ENCODE data around the gene JRKL. TPM values are rescaled to one million over a fixed set of nuclear protein-coding genes. Genes with fewer than 3 reads are reported as not detected.

JRKL gene
- total and polyA plus RNA-seq, 2 of the 13 experiments (the other 11 are each of a cell fraction or from before 2014, with no cell fraction given) = 3.2 to 4.5 TPM

GRCh38 chr11:96389720-96390487 lies at the start of gene JRKL, which contains the start of gene CCDC82 (continued):
- TF ChIP-seq ZNF180 (CRISPR knock-in tag; IDR thresholded peaks at IDR 0.05; ENCODE audit: borderline replicate concordance, low read depth) = no peak
- TF ChIP-seq, protein P1, sequence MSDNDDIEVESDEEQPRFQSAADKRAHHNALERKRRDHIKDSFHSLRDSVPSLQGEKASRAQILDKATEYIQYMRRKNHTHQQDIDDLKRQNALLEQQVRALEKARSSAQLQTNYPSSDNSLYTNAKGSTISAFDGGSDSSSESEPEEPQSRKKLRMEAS (IDR thresholded peaks at IDR 0.05) = peak; percentile 90
- TF ChIP-seq, protein P2, sequence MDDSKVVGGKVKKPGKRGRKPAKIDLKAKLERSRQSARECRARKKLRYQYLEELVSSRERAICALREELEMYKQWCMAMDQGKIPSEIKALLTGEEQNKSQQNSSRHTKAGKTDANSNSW (CRISPR knock-in tag; IDR thresholded peaks at IDR 0.05; ENCODE audit: borderline replicate concordance) = 0 out of 2 replicates have a peak, but pooled peaks have one; percentile 21
- TF ChIP-seq, protein P3, sequence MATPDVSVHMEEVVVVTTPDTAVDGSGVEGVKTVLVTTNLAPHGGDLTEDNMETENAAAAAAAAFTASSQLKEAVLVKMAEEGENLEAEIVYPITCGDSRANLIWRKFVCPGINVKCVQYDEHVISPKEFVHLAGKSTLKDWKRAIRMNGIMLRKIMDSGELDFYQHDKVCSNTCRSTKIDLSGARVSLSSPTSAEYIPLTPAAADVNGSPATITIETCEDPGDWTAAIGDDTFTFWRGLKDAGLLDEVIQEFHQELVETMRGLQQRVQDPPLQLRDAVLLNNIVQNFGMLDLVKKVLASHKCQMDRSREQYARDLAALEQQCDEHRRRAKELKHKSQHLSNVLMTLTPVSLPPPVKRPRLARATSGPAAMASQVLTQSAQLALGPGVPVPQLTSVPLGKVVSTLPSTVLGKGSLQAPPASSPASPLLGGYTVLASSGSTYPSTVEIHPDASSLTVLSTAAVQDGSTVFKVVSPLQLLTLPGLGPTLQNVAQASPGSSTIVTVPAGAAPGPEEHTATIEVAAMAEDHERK (CRISPR knock-in tag; IDR thresholded peaks at IDR 0.05; ENCODE audit: low read depth) = no peak
- no peak for TF ChIP-seq ZNF800 (CRISPR knock-in tag; IDR thresholded peaks at IDR 0.05)
- TF ChIP-seq ZBTB38 (CRISPR knock-in tag; IDR thresholded peaks at IDR 0.05) = 0 out of 2 replicates have a peak, but pooled peaks have one; percentile 67
- no peak for TF ChIP-seq ZBTB42 (CRISPR knock-in tag; IDR thresholded peaks at IDR 0.05)
- TF ChIP-seq ELF4 (CRISPR knock-in tag; IDR thresholded peaks at IDR 0.05; ENCODE audit: borderline replicate concordance) = peak; percentile 76; the same call in 1 of the 2 replicates
- TF ChIP-seq FOXA3 (CRISPR knock-in tag; IDR thresholded peaks at IDR 0.05) = peak; percentile 47; the same call in 1 of the 2 replicates
- no peak for TF ChIP-seq RNF219 (CRISPR knock-in tag; IDR thresholded peaks at IDR 0.05)
- no peak for TF ChIP-seq ZNF432 (CRISPR knock-in tag; IDR thresholded peaks at IDR 0.05; ENCODE audit: borderline replicate concordance)
- no peak for TF ChIP-seq SMYD3 (CRISPR knock-in tag; IDR thresholded peaks at IDR 0.05)
- TF ChIP-seq PRDM10 (CRISPR knock-in tag; IDR thresholded peaks at IDR 0.05; ENCODE audit: low read depth) = 0 out of 2 replicates have a peak, but pooled peaks have one; percentile 30
- TF ChIP-seq ZSCAN22 (CRISPR knock-in tag; IDR thresholded peaks at IDR 0.05) = 0 out of 2 replicates have a peak, but pooled peaks have one; percentile 36

Measured in HepG2 (cell line).